Neuronal stem cell (in vitro differentiated cells): Measurements from ENCODE around the gene TRPM6.
"Not testable (repeated sequence)": the region's sequence is repeated elsewhere in the genome, so short reads cannot be mapped to it uniquely, and the experiment has no call there.

Experiments used
- DNase-seq: peaks from one replicate; pipeline ENCODE4 v3.0.0-alpha.2; 2013; ENCODE audit warnings: low spot score
- H2AFZ ChIP-seq: one replicate; pipeline ENCODE4 v1.6.1; 2013; ENCODE audit warnings: mild to moderate bottlenecking, low read length, inconsistent platforms
- H2AK5ac ChIP-seq: 2 replicates; pipeline ENCODE4 v1.6.1; 2013; ENCODE audit warnings: low read depth, mild to moderate bottlenecking, inconsistent platforms, low read length, moderate library complexity, mixed read lengths
- H2BK120ac ChIP-seq: 2 replicates; pipeline ENCODE4 v1.6.1; 2013; ENCODE audit warnings: low read depth, mild to moderate bottlenecking, inconsistent platforms, low read length, moderate library complexity, mixed read lengths
- H2BK12ac ChIP-seq: one replicate; pipeline ENCODE4 v1.6.1; 2013; ENCODE audit warnings: low read length, inconsistent platforms
- H2BK15ac ChIP-seq: 2 replicates; pipeline ENCODE4 v1.6.1; 2013; ENCODE audit warnings: mild to moderate bottlenecking, low read length, inconsistent platforms, mixed read lengths
- H2BK5ac ChIP-seq: one replicate; pipeline ENCODE4 v1.6.1; 2013; ENCODE audit warnings: inconsistent platforms, mild to moderate bottlenecking, low read length, moderate library complexity
- H3K14ac ChIP-seq: one replicate; pipeline ENCODE4 v1.6.1; 2013; ENCODE audit warnings: low read length, inconsistent platforms
- H3K18ac ChIP-seq: 2 replicates; pipeline ENCODE4 v1.6.1; 2013; ENCODE audit warnings: low read length, inconsistent platforms
- H3K23ac ChIP-seq: 2 replicates; pipeline ENCODE4 v1.6.1; 2013; ENCODE audit warnings: low read depth, mild to moderate bottlenecking, mixed read lengths, low read length, inconsistent platforms; ENCODE audit not compliant: poor library complexity
- H3K27ac ChIP-seq: replicated peaks from 3 replicates; pipeline ENCODE4 v1.5.1; 2013; ENCODE audit warnings: low read length, inconsistent platforms
- H3K27me3 ChIP-seq, 3 experiments: 2 replicates each; pipeline ENCODE4 v1.6.1; 2013; ENCODE audit warnings: low read length in 3 of 3, mild to moderate bottlenecking in 2 of 3, inconsistent platforms in 1 of 3, low read depth in 1 of 3, mixed read lengths in 1 of 3, moderate library complexity in 1 of 3; ENCODE audit not compliant: control insufficient read depth in 3 of 3, insufficient read depth in 3 of 3
- H3K36me3 ChIP-seq, 2 donors: replicated peaks in 1 of 2; 2 replicates each; pipeline ENCODE4 v1.6.1; 2013; ENCODE audit warnings: low read length in 2 of 2; ENCODE audit not compliant: control insufficient read depth in 2 of 2, insufficient read depth in 2 of 2
- H3K4ac ChIP-seq: 2 replicates; pipeline ENCODE4 v1.6.1; 2013; ENCODE audit warnings: inconsistent platforms, mild to moderate bottlenecking, low read length, moderate library complexity
- H3K4me1 ChIP-seq, 2 donors: 1 replicate in 1 of 2; 2 replicates in 1 of 2; pipeline ENCODE4 v1.6.1; 2013; ENCODE audit warnings: low read length in 2 of 2, low read depth in 1 of 2; ENCODE audit not compliant: control insufficient read depth in 2 of 2, insufficient read depth in 1 of 2
- H3K4me2 ChIP-seq: one replicate; pipeline ENCODE4 v1.6.1; 2013; ENCODE audit warnings: mild to moderate bottlenecking, low read length, inconsistent platforms; ENCODE audit not compliant: insufficient read depth, poor library complexity, severe bottlenecking
- H3K4me3 ChIP-seq, 2 donors: 2 replicates each; pipeline ENCODE4 v1.5.1; 2013; ENCODE audit warnings: low read length in 2 of 2, mild to moderate bottlenecking in 2 of 2, inconsistent platforms in 1 of 2, moderate library complexity in 1 of 2
- H3K79me1 ChIP-seq: one replicate; pipeline ENCODE4 v1.6.1; 2013; ENCODE audit warnings: low read depth, mild to moderate bottlenecking, inconsistent platforms, low read length, moderate library complexity
- H3K9ac ChIP-seq: one replicate; pipeline ENCODE4 v1.6.1; 2013; ENCODE audit warnings: mild to moderate bottlenecking, low read depth, low read length, inconsistent platforms; ENCODE audit not compliant: poor library complexity
- H3K9me3 ChIP-seq, 2 donors: replicated peaks in 1 of 2; 2 replicates each; pipeline versions ENCODE3 to v1.6.1; 2013; ENCODE audit warnings: low read length in 2 of 2, mild to moderate bottlenecking in 2 of 2, inconsistent platforms in 1 of 2, low read depth in 1 of 2, mixed read lengths in 1 of 2, moderate library complexity in 1 of 2; ENCODE audit not compliant: control insufficient read depth in 2 of 2, insufficient read depth in 1 of 2
- H4K8ac ChIP-seq: one replicate; pipeline ENCODE4 v1.6.1; 2013; ENCODE audit warnings: low read depth, mild to moderate bottlenecking, inconsistent platforms, low read length, moderate library complexity
- H4K91ac ChIP-seq: one replicate; pipeline ENCODE4 v1.6.1; 2013; ENCODE audit warnings: low read length, low read depth, mild to moderate bottlenecking, inconsistent platforms; ENCODE audit not compliant: poor library complexity
- WGBS, 2 donors: extraction: QIAGEN DNeasy Blood & Tissue Kit; methylation state at CpG; one replicate each; pipeline ENCODE4 v1.1.7; 2013; ENCODE audit warnings: missing lambda C conversion rate in 2 of 2, mixed read lengths in 1 of 2; ENCODE audit not compliant: insufficient read length in 2 of 2, insufficient replicate concordance in 1 of 2; ENCODE audit errors: extremely low coverage in 2 of 2; 5-methylcytosine and 5-hydroxymethylcytosine counted together

TRPM6 gene

GRCh38 chr9:74865177-74865576 lies 22.5 kb downstream of the TRPM6 start:
- DNase-seq, result no peak

DNA sequence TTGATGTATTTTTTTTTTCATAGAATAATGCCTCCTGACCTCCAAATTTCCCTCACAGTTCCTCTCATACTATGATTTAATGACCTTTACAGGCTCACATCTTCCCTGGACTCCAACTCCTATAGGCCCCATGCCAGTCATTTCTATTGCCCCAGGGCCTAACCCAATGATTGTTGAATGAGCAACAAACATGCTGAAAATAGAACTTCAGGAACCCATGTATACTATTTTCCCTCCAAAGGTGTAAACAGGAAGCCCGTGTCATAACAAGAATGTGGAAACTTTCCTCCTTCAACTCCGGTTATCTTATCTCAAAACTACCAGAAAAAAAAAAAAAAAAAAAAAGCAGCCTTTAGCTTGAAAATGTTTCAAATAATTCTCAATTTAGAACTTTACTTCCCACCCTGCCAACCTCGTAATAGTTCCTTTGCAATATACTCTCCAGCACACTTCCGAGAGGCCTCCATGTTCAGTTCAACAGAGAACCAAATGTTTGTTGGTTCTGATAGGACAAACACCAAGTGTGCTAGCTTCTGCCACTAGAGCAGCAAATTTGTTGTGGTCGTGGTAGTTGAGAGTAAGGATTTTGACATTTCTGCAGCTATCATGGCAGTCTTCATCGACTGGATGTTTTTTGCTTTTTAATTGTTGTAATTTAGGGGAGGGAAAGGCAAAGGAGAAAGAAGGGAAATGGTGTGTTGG lies 25.8 kb downstream of the TRPM6 start:
- Histone ChIP-seq H3K4me3 (no peak overlapping the region), H3K18ac (no peak overlapping the region), H2BK12ac (no peak overlapping the region), H4K91ac (no peak overlapping the region), H2AFZ (no peak overlapping the region), H2BK15ac (no peak overlapping the region), H3K14ac (no peak overlapping the region), H3K4ac (no peak overlapping the region), H2AK5ac (no peak overlapping the region), H2BK120ac (no peak overlapping the region), H3K79me1 (no peaks in the 10 kb centered on the region), H2BK5ac (no peak overlapping the region), H3K9me3 (no peaks in the 10 kb centered on the region), H3K23ac (no peak overlapping the region), H3K36me3 (no peaks in the 10 kb centered on the region), H3K4me1 (no peaks in the 10 kb centered on the region), H3K4me2 (no peak overlapping the region), H3K27ac (no peak overlapping the region), H4K8ac (no peak overlapping the region), H3K27me3 (no peaks in the 10 kb centered on the region), H3K9ac (no peak overlapping the region)
- DNase-seq, result no peak
- no CpG with 5 or more reads among the region's 6 CpGs for WGBS, 2 donors

More at GRCh38 chr9:74865177-74865576, 22.5 kb downstream of the TRPM6 start:
- Histone ChIP-seq H2BK15ac (no peak overlapping the region), H3K9me3 (no peaks in the 10 kb centered on the region), H2AK5ac (no peak overlapping the region), H2BK12ac (no peak overlapping the region), H4K91ac (no peak overlapping the region), H2BK5ac (no peak overlapping the region), H3K14ac (no peak overlapping the region), H3K27ac (no peak overlapping the region), H3K36me3 (no peaks in the 10 kb centered on the region), H3K4me1 (no peaks in the 10 kb centered on the region), H3K79me1 (no peaks in the 10 kb centered on the region), H4K8ac (no peak overlapping the region), H3K4me3 (no peak overlapping the region), H3K23ac (no peak overlapping the region), H3K9ac (no peak overlapping the region), H3K27me3 (no peaks in the 10 kb centered on the region), H2BK120ac (no peak overlapping the region), H2AFZ (no peak overlapping the region), H3K4me2 (no peak overlapping the region), H3K4ac (no peak overlapping the region), H3K18ac (no peak overlapping the region)
- WGBS, 2 donors, result no CpG with 5 or more reads among the region's 3 CpGs

GRCh38 chr9:74861071-74861470 lies 26.6 kb downstream of the TRPM6 start:
- Histone ChIP-seq H2BK12ac (no peak overlapping the region), H3K27me3 (no peaks in the 10 kb centered on the region), H2BK5ac (no peak overlapping the region), H4K91ac (no peak overlapping the region), H3K79me1 (no peaks in the 10 kb centered on the region), H3K9ac (no peak overlapping the region), H3K9me3 (no peaks in the 10 kb centered on the region), H3K4me1 (no peaks in the 10 kb centered on the region), H3K36me3 (no peaks in the 10 kb centered on the region), H3K4ac (no peak overlapping the region), H3K4me3 (no peak overlapping the region), H3K4me2 (no peak overlapping the region), H2BK120ac (no peak overlapping the region), H2AFZ (no peak overlapping the region), H3K23ac (no peak overlapping the region), H2BK15ac (no peak overlapping the region), H4K8ac (no peak overlapping the region), H3K14ac (no peak overlapping the region), H2AK5ac (no peak overlapping the region), H3K18ac (no peak overlapping the region), H3K27ac (no peak overlapping the region)
- WGBS, 2 donors, result 100% methylated on average over 1 of the region's 3 CpGs
- DNase-seq, result no peak

DNA sequence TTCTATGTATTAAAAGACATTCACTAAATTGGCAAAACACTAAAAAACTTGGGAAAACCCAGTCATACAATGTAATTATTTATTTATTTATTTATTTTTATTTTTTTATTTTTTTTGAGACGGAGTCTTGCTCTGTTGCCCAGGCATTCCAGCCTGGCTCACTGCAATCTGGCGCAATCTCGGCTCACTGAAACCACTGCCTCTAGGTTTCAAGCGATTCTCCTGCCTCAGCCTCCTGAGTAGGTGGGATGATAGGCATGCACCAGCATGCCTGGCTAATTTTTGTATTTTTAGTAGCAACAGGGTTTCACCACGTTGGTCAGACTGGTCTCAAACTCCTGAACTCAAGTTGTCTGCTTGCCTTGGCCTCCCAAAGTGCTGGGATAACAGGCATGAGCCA lies 27.5 kb downstream of the TRPM6 start:
- not testable (repeated sequence) for H3K27ac ChIP-seq, H3K18ac ChIP-seq, H3K27me3 ChIP-seq, H3K23ac ChIP-seq, H4K91ac ChIP-seq, H2AK5ac ChIP-seq, H2BK120ac ChIP-seq, H3K4me2 ChIP-seq, H4K8ac ChIP-seq, H3K9ac ChIP-seq, H2BK5ac ChIP-seq, H3K4me3 ChIP-seq, H3K36me3 ChIP-seq, H2AFZ ChIP-seq, H3K79me1 ChIP-seq, H2BK15ac ChIP-seq, H2BK12ac ChIP-seq, H3K4me1 ChIP-seq, H3K14ac ChIP-seq, H3K9me3 ChIP-seq, H3K4ac ChIP-seq, DNase-seq
- WGBS, 2 donors, result no CpG with 5 or more reads among the region's 5 CpGs
